GM18511 (cell line): Measurements from ENCODE around the gene AMFR.
A peak's percentile ranks its signal among the peaks of the same experiment; 100 is the strongest.

ENCODE experiments used
- ATAC-seq: cut with Tn5 transposase; IDR thresholded peaks from one replicate; pipeline ENCODE4 v1.9.1; 2021; ENCODE audit warnings: mild to moderate bottlenecking, moderate library complexity; ENCODE audit not compliant: unreplicated experiment

AMFR gene

DNA sequence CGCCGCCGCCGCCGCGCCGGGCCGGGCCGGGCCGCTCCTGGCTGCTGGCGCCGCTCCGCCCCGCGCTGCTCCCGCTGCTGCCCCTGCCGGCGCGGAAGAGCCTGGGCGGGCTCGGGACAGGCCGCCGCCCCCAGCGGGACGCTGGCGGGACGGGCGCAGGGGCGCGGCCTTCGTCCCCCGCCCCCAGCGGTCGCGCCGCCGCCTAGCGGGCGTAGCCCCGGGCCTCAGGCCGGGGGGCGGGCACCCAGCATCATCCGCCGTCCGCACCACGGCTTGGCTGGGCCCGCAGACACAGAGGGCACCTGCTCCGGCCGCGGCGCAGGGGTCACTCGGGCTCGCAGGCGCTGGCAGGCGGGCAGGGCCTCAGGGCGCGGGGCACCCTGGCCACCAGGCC lies at the start of gene AMFR:
TSS of gene AMFR (minus strand) at position 107 of the 394 bp plus-strand sequence. CDS start 218 bp downstream, outside the sequence.
- peak; percentile 78 for ATAC-seq

DNA sequence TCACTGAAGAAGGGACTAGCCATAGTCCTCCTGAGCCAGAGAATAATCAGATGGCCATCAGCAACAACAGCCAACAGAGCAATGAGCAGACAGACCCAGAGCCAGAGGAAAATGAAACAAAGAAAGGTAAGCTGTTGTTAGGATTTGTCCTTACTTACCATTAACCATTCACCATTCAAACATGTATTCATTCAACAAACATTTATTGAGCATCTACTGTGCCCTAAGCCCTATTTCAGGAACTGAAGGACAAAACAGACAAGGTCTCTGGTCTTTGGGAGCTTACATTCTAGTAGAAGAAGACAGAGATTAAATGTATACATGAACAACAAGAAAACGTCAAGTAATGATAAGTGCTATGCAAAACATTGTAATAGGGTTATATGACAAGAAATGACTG lies 45.3 kb upstream of the AMFR start:
- no peak for ATAC-seq

DNA sequence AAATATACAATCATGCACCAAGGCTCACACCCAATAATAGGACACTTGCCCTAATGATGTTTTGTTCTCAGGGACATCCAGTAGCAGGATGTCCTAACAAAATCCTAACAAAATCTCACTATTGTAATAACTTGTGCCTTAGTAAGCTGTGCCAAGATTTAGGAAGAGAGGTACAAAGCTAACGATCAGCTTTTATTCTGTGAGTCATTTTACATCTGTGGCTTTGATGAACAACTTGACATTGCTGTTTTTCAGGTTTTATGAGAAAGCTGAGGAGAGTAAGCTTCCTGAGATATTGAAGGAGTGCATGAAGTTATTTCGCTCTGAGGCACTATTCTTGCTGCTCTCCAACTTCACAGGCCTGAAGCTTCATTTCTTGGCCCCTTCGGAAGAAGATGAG lies 44.9 kb upstream of the AMFR start:
- ATAC-seq, result no peak

DNA sequence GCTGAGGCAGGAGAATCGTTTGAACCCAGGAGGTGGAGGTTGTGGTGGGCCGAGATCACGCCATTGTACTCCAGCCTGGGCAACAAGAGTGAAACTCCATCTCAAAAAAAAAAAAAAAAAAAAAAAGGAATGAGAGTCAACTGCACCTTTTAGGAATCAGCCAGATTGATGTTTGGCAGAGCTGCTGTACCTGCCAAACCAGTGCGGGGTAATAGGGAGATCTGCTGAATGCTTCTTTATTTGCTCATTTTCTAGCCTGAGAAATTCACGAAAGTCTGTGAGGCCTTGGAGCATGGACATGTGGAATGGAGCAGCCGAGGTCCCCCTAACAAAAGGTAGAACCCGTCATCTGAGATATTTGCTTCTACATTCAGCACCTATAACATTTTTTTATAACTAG lies 44.4 kb upstream of the AMFR start:
- ATAC-seq, result no peak

DNA sequence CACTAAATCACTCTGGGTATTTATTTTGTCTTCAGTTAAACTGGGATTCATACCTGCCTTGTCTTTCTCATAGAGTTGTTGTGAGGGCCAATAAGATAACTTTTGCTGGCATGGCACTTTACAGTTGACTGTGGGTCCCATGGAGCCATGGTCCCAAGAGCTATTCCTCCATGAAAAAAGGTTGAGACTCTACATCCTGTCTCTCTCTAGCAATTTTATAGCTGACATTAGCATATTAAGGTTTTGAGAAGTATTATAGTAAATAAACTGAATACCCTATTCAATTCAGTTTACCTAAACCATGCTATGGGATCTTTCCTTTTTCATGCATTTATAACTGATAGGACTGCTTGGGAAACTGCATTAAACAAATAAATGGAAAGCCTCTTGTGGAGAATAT lies 43.5 kb upstream of the AMFR start:
- no peak for ATAC-seq

DNA sequence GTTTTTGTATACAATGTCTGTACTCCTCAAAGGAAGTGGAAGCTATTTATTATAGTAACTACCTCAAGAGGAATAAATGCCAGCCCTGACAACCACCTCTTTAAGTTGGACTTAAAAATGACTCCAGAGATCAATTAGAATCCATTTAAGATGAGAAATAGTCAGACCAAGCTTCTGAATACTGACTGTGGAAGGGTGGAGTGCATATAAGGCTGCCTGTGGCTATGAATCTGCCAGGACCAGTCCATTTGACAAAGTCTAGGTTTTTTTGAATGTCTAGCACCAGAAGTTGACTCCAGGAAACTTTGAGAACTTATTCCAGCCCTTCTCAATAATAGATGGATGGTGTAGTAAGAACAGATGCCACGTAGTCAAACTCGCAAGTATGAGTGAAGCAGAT lies 41.0 kb upstream of the AMFR start:
- no peak for ATAC-seq

DNA sequence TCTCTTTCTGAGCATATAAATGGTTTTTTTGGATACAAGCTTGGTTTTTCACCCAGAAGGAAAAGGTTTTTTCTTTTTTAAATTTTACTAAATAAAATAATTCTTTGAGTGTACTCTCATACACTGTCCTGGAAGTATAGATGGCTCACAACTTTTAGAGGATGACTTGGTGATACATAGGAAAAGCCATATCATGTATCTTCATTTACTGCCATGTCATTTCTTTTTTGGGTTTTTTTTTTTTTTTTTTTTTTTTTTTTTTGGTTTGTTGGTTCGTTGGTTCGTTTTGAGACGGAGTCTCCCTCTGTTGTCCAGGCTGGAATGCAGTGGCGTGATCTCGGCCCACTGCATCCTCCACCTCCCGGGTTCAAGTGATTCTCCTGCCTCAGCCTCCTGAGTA lies 37.8 kb upstream of the AMFR start:
- no peak for ATAC-seq

DNA sequence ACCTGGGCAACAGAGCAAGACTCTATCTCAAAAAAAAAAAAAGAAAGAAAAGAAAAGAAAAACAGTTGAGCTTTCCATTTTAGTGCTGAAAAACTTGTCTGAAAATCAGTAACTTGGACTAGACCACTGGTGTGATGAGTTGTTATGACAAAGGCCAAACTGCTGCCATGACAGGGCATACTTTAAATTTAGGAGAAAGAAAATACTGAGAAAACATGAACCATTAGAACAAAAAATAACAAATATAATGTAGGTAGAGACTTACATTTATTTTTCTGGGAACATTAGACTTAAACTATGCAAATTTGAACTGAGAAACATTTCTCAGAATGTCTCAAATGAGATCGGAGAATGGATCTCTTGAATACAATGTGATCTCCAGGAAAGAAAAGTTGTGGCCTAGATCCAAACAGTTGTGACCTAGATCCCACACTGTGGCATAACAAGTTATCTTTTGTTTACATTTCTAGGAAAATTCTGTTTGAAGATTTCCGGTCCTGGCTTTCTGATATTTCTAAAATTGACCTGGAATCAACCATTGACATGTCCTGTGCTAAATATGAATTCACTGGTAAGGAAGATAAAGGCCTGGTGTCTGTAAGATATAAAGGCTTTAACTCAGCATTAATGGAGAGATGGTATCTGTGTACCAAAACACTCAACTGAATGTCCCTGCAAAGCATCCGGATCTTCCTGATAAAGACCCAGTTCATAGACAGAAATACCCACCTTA lies 36.9 kb upstream of the AMFR start:
- no peak for ATAC-seq

DNA sequence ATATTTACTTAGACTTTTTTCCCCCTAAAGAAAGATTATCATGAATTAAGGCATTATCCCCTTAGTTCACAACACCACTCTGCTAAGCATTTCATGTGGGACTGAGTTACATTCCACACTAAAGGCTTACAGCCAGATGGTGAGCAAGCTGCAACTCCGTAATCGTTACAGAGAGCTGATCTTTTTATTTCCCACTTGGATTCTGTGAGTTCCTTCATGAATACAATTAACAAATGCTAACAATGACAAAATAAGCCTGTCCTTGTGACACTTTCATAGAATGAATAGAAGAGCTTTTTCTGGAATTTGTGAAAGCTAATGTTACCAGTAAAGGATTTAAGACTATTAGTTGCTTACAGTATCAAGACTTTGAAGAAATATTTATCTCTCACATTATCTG lies 34.8 kb upstream of the AMFR start:
- no peak for ATAC-seq

DNA sequence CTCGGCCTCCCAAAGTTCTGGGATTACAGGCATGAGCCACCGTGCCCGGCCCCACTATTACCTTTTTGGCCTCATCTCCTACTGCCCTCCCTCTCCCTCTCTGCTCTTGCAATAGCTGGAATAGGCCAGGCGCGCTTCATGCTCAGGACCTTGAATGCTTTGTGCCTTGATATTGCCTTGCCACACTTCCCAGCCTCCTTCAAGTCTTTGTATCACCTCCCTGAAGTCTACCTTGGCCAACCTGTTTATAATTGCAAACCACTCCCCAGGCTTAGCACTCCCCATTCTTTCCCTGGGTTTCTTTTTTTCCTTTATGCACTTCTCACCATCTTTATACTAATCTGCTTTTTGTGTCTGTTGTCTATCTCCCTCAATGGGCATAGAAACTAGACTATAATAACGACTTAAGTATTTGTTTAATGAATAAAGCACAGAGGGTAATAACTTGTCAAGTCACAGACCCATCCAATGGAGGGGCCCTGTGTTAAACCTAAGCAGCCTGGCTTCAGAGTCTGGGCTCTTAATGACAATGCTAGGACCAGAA lies 32.7 kb upstream of the AMFR start:
- no peak for ATAC-seq

DNA sequence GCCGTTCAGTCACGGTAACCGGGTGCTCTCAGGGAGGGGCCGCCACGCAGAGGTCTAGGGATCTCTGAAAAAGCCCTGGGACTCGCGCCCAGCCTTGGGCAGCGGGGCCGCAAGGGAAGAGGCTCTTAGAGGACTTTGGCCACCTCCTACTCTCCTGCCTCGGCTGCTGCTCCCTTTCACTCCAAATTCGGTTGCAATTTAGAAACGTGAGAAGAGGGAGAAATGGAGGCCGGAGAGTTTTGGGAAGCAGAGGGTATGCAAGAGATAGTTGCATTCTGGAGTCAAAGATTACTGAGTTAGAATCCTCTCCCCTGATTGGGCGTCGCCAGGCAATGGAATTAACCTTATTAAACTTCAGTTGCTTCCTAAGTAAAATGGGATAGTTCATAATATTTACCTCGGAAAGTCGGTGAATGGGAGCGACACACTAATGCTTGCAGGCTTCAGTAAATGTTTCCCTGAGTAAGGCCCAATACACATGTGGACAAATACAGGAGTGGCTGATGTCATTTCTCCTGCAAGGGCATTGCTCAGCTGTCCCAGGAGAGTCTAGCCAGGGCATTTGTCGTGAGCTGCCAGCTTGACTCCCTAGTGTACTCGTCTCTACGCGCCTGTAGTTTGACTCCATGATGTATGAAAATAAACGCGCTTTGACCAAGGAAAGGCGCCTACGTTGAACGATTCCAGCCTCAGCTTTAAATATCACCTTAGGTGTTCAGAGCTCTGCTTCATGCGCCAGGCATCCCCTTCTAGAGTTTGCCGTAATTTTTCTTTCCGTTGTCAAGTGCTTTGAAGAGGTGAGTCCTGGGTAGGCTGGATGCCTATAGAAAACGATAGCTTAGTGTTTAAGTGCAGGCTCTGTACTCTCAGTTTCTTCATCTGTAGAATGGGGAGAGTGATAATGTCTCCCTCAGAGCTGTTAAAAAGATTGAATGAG lies 26.7 kb upstream of the AMFR start:
- peak; percentile 55 for ATAC-seq

DNA sequence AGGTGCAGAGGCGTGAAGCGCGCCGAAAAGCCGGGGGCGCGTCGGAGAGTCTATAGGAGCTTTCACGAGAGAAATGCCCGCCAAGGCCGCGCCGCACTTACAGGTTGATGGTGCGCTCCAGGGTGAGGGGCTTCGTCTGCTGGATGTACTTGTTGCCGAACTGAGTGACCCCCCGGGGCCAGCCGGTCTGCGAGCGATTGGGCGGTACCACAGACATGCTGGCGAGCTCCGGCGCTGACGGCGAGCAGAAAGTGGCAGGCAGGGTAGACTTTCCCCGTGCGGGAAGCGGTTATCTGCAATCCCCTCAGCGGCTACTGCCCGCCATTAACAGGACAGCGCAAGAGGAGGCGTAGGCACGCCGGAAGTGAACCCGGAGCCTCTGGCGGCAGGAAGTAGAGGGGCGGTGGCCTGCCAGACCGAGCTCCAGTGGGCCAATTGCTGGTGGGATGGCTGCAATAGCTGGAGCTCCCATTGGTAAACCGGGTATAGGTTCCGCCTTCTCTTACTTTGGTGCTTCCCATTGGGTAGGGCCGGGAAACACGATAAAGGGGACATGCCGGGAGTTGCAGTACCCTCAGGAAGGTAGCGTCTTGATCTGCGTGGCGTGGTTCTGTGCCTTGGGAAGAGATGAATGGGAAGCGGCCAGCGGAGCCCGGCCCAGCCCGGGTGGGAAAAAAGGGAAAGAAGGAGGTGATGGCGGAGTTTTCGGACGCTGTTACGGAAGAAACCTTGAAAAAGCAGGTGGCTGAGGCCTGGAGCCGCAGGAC lies 25.8 kb upstream of the AMFR start, which contains the start of the genes NUDT21 and OGFOD1:
TSS of gene NUDT21 (minus strand) at position 347 of the 767 bp plus-strand sequence. CDS start at position 217, 130 bp downstream.
TSS of gene OGFOD1 (plus strand) at position 569 of the 767 bp plus-strand sequence. CDS start at position 628, 59 bp downstream.
- peak; percentile 97 for ATAC-seq

DNA sequence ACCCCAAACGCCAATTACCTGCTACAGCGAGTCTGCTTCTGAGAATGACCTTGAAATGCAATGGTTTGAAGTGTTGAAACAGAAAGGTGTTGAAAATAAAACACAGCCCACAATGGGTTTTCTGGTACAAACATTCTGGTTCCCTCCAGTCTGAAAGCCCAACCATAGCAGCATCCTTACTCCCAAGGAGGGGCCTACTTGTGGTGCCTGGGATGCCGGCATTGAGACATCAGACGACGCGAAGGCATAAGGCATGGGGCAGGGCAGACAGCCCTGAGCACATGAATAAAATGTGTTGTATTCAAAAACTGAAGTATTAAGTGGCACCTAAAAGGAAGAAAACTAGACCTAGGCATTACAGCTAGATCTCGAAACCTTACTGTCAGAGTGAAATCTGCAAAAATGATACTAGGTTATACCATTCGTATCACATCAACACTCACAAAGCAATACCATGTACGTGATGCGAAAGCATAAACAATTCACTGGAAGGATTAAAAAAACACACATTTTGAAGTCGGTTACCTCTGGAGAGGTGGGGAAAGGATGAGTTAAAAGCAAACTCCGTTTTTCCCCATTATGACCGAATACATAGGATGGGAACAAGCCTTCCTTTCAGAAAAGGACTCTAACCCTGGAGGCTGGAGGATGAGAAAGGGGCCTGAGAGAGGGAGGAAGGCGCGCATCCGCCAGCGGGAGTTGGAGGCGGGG lies 25.1 kb upstream of the AMFR start:
- no peak for ATAC-seq

DNA sequence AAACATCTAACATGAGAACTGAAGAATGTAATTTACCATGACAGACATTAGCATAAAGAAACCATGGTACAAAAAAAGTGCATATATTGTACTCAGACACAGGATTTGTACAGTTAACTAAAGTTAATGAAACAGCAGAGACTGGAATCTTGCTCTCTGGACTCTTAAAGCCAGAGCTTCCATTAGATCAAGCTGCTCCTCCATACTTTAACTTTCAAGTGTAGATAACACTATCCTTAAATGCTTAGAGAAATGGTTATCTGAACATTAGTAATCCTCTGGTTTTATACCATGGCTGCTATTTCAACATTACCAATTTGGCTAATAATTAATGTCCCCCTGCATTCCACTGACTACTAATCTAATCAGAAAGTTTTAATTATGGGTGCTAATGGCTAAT lies 22.7 kb upstream of the AMFR start:
- ATAC-seq, result no peak

DNA sequence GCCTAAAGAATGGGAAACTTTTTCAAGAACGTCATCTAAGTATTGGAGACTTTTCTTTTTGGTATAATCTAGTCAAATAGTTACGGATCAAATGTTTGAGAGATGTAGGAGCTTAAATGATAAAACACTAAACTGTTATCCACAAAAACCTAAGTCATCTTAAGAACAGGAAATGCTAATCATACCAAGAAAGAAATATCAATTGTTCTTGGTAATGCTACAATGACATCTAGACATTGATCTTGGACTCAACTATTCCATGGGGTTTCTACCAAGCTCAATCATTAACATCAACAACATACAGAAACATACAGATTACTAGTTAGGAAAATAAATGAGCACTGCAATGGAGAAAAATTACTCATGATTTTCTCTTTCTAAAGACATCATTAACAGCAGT lies 21.9 kb upstream of the AMFR start:
- ATAC-seq, result no peak

DNA sequence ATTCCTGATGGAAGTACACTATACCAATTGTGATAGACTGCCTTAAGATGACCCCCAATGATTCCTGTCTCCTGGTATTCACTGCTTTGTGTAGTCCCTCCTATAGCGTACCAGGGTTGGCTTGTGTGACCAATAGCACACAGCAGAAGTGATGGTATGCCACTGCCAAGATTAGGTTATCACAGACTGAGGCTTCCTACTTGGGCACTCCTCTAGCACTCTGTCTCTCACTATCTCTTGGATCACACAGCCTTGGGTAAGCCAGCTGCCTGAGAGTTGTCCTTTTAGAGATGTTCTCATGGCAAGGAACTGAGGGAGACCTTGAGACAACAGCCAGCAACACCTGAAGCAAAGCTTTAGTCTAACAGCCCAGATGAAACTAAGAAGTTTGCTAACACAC lies 12.7 kb upstream of the AMFR start:
- ATAC-seq, result no peak

DNA sequence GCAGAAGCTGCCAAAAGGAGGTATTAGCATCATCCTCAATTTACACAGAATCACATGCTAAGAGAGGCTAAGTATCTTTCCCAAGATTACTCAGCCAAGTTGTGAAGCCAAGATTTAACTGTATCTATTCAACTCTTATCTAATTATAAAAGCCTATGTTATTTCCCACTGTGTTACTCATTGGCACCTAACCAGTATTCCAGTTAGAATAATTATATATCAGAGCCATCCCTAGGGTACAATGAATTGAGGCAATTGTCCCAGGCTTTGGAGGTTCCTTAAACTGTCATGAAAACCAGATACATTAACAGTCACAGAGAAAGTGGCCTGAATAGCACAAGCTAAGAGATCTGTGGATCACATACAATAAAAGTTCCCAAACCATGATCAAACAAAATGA lies 10.9 kb upstream of the AMFR start:
- no peak for ATAC-seq

DNA sequence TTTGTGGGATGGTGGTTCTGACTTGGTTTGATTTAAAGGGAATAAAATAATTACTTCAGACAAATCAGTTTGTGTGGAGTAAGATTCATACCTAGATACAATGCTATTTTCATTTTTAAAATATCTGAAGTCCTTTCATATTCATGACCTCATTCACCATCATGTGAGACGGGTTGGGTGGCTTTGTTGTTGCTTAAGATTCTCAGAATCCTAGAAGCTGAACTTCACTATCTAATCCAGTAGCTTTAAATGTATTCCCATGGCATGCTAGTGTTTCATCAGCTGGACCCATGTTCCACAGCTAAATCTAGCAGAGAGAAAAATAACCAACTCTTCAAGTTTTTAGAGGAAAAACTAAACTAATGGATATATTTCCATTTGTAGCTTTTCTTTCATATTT lies 2.7 kb upstream of the AMFR start:
- ATAC-seq, result no peak

DNA sequence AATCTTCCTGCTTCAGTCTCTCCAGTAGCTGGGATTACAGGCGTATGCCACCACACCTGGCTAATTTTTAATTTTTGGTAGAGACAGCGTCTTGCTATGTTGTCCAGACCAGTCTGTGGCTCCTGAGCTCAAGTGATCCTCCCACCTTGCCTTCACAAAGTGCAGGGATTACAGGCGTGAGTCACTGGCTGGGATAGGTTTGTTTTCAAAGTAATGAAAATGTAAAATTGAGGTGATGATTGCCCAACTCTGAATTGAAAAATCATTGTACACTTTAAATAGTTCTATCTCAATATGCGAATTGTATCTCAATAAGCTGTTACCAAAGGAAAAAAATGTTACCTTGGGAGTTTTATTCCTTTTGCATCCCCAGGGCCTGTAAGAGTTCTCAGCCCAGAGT lies 1.2 kb upstream of the AMFR start:
- ATAC-seq, result no peak

DNA sequence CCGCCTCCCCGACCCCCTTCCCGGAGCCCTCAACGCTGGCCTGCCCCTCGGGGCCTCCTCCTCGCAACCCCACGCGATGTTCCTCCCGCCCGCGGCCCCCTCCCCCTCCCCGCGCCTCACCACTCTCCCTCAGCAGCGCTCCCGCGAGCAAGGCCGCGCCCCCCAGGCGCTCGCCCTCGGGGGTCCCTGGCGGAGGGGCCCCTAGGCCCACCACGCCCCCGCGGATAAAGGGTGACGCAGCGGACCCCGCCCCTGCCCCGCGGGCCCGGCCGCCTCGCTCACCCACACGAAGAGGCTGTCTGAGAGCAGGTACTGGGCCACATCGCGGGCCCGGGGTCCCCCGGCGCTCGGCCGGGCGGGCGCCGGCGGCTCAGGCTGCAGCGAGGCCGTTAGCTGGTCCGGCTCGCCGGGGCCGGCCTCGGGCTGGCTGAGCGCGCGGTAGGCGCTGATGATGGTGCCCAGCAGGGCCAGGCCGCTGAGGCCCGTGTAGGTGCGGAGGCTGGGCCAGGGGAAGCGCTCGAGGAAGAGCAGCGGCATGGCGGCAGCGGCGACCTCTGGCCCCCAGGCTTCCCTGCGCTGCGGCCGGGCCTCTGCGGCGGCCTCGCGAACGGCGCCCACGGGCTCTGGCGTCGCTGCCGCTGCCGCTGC lies 430 bp downstream of the AMFR start:
- peak; percentile 34 for ATAC-seq
